GM12865 (cell line): Measurements from ENCODE around the gene PSORS1C1.

Experiments
- DNase-seq: peaks from one replicate; pipeline ENCODE4 v3.0.0; 2010; ENCODE audit warnings: low read depth
- H3K4me3 ChIP-seq: 2 replicates; pipeline ENCODE4 v1.5.1; 2011; ENCODE audit warnings: mild to moderate bottlenecking, low read depth, low read length, control low read depth
- CTCF ChIP-seq: IDR thresholded peaks from 2 replicates; pipeline ENCODE4 v1.5.1; 2011; ENCODE audit warnings: low read length, control low read depth, low read depth, inconsistent platforms; ENCODE audit not compliant: insufficient read depth; ENCODE audit errors: missing control alignments

Gene PSORS1C1

GRCh38 chr6:31120151-31120915 lies 5.7 kb downstream of the PSORS1C1 start, which contains the start of gene CDSN:
TSS of gene CDSN (minus strand) at chr6:31120446. CDS start at chr6:31120419, 27 bp downstream.
- no peak within 1 kb of the TSS for H3K4me3 ChIP-seq
- TF ChIP-seq CTCF = no peak
- no peak for DNase-seq

GRCh38 chr6:31121131-31121790 lies 6.7 kb downstream of the PSORS1C1 start:
- H3K4me3 ChIP-seq = no peak overlapping the region
- TF ChIP-seq CTCF = no peak
- DNase-seq = no peak

GRCh38 chr6:31122791-31123706 lies 8.4 kb downstream of the PSORS1C1 start:
- no peak for TF ChIP-seq CTCF
- no peak for DNase-seq
- no peak overlapping the region for H3K4me3 ChIP-seq

- no peak for TF ChIP-seq CTCF
- no peak for DNase-seq
- no peak overlapping the region for H3K4me3 ChIP-seq
Observed at GRCh38 chr6:31125162-31125561, 10.6 kb downstream of the PSORS1C1 start.

- no peak for DNase-seq
- no peak for TF ChIP-seq CTCF
- no peak overlapping the region for H3K4me3 ChIP-seq
Observed at GRCh38 chr6:31125586-31126363, 11.2 kb downstream of the PSORS1C1 start.
